Measurements from ENCODE around the gene TMEM18.

Gene TMEM18

DNA sequence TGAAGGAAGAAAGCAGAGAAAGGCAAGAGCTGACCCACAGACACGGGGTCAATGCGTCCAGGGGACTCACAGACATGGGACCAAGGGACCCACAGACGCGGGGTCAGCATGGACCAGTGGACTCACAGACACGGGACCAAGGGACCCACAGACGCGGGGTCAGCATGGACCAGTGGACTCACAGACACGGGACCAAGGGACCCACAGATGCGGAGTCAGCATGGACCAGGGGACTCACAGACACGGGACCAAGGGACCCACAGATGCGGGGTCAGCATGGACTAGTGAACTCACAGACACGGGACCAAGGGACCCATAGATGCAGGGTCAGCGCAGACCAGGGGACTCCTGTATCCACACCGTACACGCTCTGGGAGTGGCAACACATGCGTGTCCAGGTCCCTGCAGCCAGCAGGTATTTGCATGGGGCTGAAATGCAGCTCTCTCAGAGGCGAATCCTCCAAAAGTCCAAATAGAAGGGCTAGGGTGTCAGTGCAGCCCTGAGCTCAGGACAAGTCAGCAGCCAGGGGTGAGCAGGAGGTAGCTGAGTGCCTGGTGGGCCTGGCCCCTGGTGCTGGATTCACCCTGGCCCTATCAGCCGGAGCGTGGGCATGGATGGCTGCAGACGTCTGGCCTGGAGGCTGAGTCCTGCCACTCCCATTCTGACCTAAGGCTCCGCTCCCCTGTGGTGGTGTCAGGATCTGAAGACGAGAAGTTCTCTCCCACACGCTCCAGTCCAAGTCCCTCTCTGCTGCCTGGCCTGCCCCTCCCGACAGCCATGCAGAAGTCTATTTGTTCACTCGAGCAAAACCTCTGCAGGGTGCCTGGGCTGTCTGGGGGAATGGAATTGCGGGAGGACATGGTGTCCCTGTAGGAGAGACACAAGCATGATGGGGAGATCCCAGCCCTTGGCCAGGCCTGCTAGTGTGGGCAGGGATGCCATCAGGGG is 28.5 kb downstream of the TMEM18 start (continued):
- no peak for TF ChIP-seq ZSCAN16 (tag by site-specific recombination; IDR thresholded peaks at IDR 0.05)
- no peak for TF ChIP-seq GLI4 (tag by site-specific recombination; IDR thresholded peaks at IDR 0.05)
- no peak for TF ChIP-seq ZNF350 (tag by site-specific recombination; IDR thresholded peaks at IDR 0.05)
- no peak for TF ChIP-seq ZNF133 (tag by site-specific recombination; IDR thresholded peaks at IDR 0.05)
- TF ChIP-seq ZNF48 (tag by site-specific recombination; IDR thresholded peaks at IDR 0.05) = no peak
- TF ChIP-seq, protein P1, sequence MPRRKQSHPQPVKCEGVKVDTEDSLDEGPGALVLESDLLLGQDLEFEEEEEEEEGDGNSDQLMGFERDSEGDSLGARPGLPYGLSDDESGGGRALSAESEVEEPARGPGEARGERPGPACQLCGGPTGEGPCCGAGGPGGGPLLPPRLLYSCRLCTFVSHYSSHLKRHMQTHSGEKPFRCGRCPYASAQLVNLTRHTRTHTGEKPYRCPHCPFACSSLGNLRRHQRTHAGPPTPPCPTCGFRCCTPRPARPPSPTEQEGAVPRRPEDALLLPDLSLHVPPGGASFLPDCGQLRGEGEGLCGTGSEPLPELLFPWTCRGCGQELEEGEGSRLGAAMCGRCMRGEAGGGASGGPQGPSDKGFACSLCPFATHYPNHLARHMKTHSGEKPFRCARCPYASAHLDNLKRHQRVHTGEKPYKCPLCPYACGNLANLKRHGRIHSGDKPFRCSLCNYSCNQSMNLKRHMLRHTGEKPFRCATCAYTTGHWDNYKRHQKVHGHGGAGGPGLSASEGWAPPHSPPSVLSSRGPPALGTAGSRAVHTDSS (tag by site-specific recombination; IDR thresholded peaks at IDR 0.05) = no peak
- TF ChIP-seq ZNF677 (tag by site-specific recombination; IDR thresholded peaks at IDR 0.05) = no peak
- no peak for TF ChIP-seq ZNF596 (tag by site-specific recombination; IDR thresholded peaks at IDR 0.05)

DNA sequence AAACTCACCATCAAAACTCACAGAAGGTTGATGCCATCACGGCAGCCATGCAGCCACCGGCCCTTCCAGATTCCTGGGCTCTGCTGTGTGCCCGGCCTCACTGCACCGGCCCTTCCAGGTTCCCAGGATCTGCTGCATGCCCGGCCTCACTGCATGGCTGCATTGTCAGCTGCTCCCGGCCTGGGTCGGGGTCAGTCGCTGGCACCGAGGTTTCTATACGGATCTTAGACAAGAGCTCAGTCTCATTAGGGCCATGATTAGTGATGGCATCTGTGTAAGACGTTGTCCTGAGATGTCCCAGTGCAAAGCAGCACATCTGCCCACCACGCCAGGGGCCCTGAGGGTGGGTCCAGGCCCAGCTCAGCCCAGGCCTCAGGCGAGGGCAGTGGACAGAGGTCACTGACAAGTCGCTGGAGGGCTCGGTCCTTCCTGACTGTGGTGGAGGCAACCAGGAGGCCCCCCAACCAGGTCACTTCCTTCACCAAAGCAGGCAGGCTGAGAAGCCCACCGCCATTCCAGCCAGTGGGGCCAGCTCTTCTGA is 29.4 kb downstream of the TMEM18 start:
- ChIA-PET POLR2A (no interaction called here), CTCF (no interaction called here)
- Histone ChIP-seq H3K27ac (ENCODE audit: extremely low read depth, low read depth, low read length) (no peak overlapping the region), H3K4me1 (ENCODE audit: control insufficient read depth, insufficient read depth, low read length) (no peaks in the 10 kb centered on the region), H3K9me3 (ENCODE audit: control insufficient read depth, insufficient read depth, low read depth, low read length) (no peaks in the 10 kb centered on the region), H3K36me3 (ENCODE audit: control insufficient read depth in 2 of 2, insufficient read depth in 1 of 2, low read length in 2 of 2) (no peaks in the 10 kb centered on the region), H3K4me3 (ENCODE audit: low read depth, low read length) (no peak overlapping the region)
- TF ChIP-seq, protein P2, sequence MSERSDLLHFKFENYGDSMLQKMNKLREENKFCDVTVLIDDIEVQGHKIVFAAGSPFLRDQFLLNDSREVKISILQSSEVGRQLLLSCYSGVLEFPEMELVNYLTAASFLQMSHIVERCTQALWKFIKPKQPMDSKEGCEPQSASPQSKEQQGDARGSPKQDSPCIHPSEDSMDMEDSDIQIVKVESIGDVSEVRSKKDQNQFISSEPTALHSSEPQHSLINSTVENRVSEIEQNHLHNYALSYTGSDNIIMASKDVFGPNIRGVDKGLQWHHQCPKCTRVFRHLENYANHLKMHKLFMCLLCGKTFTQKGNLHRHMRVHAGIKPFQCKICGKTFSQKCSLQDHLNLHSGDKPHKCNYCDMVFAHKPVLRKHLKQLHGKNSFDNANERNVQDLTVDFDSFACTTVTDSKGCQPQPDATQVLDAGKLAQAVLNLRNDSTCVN (tag by site-specific recombination; optimal IDR thresholded peaks at IDR 0.05) = no peak
- no peak for TF ChIP-seq YY1 (tag by site-specific recombination; IDR thresholded peaks at IDR 0.05)
- TF ChIP-seq ZNF146 (tag by site-specific recombination; IDR thresholded peaks at IDR 0.05) = no peak
- TF ChIP-seq ZNF629 (tag by site-specific recombination; IDR thresholded peaks at IDR 0.05) = no peak
- TF ChIP-seq, protein P3, sequence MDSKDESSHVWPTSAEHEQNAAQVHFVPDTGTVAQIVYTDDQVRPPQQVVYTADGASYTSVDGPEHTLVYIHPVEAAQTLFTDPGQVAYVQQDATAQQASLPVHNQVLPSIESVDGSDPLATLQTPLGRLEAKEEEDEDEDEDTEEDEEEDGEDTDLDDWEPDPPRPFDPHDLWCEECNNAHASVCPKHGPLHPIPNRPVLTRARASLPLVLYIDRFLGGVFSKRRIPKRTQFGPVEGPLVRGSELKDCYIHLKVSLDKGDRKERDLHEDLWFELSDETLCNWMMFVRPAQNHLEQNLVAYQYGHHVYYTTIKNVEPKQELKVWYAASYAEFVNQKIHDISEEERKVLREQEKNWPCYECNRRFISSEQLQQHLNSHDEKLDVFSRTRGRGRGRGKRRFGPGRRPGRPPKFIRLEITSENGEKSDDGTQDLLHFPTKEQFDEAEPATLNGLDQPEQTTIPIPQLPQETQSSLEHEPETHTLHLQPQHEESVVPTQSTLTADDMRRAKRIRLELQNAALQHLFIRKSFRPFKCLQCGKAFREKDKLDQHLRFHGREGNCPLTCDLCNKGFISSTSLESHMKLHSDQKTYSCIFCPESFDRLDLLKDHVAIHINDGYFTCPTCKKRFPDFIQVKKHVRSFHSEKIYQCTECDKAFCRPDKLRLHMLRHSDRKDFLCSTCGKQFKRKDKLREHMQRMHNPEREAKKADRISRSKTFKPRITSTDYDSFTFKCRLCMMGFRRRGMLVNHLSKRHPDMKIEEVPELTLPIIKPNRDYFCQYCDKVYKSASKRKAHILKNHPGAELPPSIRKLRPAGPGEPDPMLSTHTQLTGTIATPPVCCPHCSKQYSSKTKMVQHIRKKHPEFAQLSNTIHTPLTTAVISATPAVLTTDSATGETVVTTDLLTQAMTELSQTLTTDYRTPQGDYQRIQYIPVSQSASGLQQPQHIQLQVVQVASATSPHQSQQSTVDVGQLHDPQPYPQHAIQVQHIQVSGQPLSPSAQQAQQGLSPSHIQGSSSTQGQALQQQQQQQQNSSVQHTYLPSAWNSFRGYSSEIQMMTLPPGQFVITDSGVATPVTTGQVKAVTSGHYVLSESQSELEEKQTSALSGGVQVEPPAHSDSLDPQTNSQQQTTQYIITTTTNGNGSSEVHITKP (tag by site-specific recombination; IDR thresholded peaks at IDR 0.05) = no peak
- TF ChIP-seq ZNF791 (tag by site-specific recombination; IDR thresholded peaks at IDR 0.05) = no peak

DNA sequence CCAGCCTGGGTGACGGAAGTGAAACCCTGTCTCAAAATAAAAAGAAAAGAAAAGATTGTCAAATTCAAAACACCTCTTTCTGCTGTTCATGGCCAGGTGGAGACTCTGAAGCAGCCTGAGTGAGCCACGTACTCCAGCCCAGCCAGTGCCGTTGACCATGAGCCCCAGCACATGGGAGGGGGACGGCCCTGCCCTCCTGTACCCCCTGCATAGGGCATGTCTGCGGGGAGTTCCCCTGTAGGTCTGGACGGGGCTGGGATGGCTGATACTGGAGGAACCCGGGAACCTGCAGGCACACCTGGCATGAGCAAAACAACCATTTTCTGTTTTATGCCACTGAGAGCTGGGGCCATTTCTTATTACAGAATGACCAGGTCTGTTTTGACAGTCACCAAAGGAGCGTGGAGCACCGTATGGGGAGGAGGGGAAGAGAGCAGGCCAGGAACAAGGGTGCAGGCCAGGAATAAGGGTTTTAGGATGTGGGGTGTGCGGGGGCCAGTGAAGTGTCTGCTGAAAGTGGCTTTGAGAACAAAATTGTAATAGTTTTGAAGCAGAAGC is 30.1 kb downstream of the TMEM18 start:
- ChIA-PET CTCF (no interaction called here), POLR2A (no interaction called here)
- H3K9me3 ChIP-seq (ENCODE audit: control insufficient read depth, insufficient read depth, low read depth, low read length) = no peaks in the 10 kb centered on the region
- no peaks in the 10 kb centered on the region for H3K4me1 ChIP-seq (ENCODE audit: control insufficient read depth, insufficient read depth, low read length)
- H3K36me3 ChIP-seq (ENCODE audit: control insufficient read depth in 2 of 2, insufficient read depth in 1 of 2, low read length in 2 of 2) = no peaks in the 10 kb centered on the region
- H3K27ac ChIP-seq (ENCODE audit: extremely low read depth, low read depth, low read length) = no peak overlapping the region
- no peak overlapping the region for H3K4me3 ChIP-seq (ENCODE audit: low read depth, low read length)
- TF ChIP-seq, protein P4, sequence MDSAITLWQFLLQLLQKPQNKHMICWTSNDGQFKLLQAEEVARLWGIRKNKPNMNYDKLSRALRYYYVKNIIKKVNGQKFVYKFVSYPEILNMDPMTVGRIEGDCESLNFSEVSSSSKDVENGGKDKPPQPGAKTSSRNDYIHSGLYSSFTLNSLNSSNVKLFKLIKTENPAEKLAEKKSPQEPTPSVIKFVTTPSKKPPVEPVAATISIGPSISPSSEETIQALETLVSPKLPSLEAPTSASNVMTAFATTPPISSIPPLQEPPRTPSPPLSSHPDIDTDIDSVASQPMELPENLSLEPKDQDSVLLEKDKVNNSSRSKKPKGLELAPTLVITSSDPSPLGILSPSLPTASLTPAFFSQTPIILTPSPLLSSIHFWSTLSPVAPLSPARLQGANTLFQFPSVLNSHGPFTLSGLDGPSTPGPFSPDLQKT (IDR thresholded peaks at IDR 0.05; ENCODE audit: borderline replicate concordance, low read depth, low read length) = no peak
- TF ChIP-seq GLIS1 (tag by site-specific recombination; IDR thresholded peaks at IDR 0.05) (no peak), ZNF302 (tag by site-specific recombination; IDR thresholded peaks at IDR 0.05; ENCODE audit: low read depth) (no peak), KLF1 (tag by site-specific recombination; IDR thresholded peaks at IDR 0.05) (no peak), ZNF24 (tag by site-specific recombination; IDR thresholded peaks at IDR 0.05) (no peak), ZNF239 (tag by site-specific recombination; IDR thresholded peaks at IDR 0.05) (no peak)
- TF ChIP-seq, protein P5, sequence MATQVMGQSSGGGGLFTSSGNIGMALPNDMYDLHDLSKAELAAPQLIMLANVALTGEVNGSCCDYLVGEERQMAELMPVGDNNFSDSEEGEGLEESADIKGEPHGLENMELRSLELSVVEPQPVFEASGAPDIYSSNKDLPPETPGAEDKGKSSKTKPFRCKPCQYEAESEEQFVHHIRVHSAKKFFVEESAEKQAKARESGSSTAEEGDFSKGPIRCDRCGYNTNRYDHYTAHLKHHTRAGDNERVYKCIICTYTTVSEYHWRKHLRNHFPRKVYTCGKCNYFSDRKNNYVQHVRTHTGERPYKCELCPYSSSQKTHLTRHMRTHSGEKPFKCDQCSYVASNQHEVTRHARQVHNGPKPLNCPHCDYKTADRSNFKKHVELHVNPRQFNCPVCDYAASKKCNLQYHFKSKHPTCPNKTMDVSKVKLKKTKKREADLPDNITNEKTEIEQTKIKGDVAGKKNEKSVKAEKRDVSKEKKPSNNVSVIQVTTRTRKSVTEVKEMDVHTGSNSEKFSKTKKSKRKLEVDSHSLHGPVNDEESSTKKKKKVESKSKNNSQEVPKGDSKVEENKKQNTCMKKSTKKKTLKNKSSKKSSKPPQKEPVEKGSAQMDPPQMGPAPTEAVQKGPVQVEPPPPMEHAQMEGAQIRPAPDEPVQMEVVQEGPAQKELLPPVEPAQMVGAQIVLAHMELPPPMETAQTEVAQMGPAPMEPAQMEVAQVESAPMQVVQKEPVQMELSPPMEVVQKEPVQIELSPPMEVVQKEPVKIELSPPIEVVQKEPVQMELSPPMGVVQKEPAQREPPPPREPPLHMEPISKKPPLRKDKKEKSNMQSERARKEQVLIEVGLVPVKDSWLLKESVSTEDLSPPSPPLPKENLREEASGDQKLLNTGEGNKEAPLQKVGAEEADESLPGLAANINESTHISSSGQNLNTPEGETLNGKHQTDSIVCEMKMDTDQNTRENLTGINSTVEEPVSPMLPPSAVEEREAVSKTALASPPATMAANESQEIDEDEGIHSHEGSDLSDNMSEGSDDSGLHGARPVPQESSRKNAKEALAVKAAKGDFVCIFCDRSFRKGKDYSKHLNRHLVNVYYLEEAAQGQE (tag by site-specific recombination; IDR thresholded peaks at IDR 0.05) = no peak

All from HEK293 (cell line).